ENCODE data around the gene PTPRD.

The PTPRD gene

DNA sequence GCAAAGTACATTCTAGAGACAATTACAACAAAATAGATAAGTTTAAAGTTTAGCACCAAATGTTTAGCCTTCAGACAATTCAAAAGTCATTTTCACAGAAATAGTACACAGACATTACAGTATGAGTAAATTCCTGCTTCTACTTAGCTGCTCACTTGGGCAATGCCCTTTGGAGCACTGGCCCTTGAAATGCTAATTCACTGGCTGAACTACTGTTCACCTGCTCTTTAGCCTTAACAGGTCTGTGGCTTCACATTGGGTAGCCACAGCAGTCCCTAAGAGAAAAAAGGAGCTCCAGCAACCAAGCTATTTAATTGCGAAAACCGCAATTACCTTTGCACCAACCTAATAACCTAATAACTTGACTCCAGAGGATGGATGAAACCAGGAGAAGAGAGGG, 1897.0 kb downstream of the PTPRD start:
- DNase-seq (ENCODE audit: insufficient read length, low spot score): no peak
- no peak for FAIRE-seq
- TF ChIP-seq, protein P1, sequence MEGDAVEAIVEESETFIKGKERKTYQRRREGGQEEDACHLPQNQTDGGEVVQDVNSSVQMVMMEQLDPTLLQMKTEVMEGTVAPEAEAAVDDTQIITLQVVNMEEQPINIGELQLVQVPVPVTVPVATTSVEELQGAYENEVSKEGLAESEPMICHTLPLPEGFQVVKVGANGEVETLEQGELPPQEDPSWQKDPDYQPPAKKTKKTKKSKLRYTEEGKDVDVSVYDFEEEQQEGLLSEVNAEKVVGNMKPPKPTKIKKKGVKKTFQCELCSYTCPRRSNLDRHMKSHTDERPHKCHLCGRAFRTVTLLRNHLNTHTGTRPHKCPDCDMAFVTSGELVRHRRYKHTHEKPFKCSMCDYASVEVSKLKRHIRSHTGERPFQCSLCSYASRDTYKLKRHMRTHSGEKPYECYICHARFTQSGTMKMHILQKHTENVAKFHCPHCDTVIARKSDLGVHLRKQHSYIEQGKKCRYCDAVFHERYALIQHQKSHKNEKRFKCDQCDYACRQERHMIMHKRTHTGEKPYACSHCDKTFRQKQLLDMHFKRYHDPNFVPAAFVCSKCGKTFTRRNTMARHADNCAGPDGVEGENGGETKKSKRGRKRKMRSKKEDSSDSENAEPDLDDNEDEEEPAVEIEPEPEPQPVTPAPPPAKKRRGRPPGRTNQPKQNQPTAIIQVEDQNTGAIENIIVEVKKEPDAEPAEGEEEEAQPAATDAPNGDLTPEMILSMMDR (IDR thresholded peaks at IDR 0.05; ENCODE audit: insufficient read depth, missing control alignments): no peak

DNA sequence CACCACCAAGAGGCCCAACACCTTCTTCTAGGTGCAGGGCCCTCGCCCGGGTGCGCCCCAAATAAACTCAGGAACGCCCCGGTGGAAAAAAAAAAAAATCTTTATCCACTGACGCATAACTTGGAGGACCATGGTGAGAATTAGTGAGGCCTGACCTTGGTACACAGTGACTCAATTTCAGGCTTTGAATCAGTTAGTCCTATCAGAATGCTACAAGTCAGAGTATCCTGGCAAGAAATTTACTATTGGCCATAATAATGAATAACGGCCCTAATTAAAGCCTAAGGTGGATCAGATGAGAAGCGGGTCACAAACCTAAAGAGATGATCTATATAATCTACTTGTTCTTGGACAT, 1899.0 kb downstream of the PTPRD start:
- TF ChIP-seq, protein P1 (IDR thresholded peaks at IDR 0.05; ENCODE audit: insufficient read depth, missing control alignments): no peak
- no peak for FAIRE-seq
- no peak for DNase-seq (ENCODE audit: insufficient read length, low spot score)

DNA sequence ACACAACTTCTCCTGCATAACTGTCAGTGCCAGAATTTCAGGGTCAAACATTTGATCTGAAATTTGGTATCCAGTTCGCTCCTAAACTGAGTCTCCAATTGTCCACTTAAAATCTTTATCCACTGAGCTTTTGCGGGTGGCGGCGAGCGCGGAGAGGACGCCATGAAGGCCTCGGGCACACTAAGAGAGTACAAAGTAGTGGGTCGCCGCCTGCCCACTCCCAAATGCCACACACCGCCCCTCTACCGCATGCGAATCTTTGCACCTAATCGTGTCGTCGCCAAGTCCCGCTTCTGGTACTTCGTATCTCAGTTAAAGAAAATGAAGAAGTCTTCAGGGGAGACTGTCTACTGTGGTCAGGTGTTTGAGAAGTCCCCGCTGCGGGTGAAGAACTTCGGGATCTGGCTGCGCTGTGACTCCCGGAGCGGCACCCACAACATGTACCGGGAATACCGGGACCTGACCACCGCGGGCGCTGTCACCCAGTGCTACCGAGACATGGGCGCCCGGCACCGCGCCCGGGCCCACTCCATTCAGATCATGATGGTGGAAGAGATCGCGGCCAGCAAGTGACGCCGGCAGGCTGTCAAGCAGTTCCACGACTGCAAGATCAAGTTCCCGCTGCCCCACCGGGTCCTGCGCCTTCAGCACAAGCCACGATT, 1899.5 kb downstream of the PTPRD start:
- DNase-seq (ENCODE audit: insufficient read length, low spot score) (no peak), FAIRE-seq (no peak)
- TF ChIP-seq, protein P1 (IDR thresholded peaks at IDR 0.05; ENCODE audit: insufficient read depth, missing control alignments): no peak

DNA sequence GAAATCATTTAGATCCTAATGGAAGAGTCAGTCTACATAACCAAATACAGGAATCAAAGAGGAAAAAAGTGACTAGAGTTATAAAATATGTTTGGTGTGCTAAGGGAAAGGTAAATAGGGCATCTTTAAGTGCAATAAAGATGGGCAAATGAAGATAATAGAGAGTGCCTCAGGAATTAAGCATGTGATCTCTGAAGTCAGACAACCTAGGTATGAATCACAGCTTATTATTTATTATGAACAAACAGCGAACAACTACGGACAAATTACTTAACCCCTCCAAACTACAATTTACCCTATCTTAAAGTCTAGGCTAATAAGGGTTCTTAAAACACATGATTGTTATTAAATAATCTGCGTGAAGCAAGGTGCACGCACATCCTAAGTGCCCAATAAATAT, 1903.1 kb downstream of the PTPRD start:
- no peak for DNase-seq (ENCODE audit: insufficient read length, low spot score)

DNA sequence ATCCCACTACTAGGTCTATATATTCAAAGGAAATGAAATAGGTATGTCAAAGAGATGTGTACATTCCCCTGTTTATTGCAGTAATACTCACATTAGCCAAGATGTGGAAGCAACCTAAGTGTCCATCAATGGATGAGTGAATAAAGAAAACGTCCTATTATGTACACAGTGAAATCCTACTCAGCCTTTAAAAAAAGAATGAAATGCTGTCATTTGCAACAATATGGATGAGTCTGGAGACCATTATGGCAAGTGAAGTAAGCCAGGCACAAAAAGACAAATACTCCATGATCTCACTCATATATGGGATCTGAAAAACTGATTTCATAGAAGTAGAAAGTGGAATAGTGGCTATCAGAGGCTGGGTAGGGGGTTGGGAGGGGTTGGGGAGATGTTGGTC, 1904.1 kb downstream of the PTPRD start:
- DNase-seq (ENCODE audit: insufficient read length, low spot score): no peak
- no peak for FAIRE-seq

More for the DNA sequence above, 1903.1 kb downstream of the PTPRD start:
- TF ChIP-seq, protein P1 (IDR thresholded peaks at IDR 0.05; ENCODE audit: insufficient read depth, missing control alignments): no peak
- no peak for FAIRE-seq

DNA sequence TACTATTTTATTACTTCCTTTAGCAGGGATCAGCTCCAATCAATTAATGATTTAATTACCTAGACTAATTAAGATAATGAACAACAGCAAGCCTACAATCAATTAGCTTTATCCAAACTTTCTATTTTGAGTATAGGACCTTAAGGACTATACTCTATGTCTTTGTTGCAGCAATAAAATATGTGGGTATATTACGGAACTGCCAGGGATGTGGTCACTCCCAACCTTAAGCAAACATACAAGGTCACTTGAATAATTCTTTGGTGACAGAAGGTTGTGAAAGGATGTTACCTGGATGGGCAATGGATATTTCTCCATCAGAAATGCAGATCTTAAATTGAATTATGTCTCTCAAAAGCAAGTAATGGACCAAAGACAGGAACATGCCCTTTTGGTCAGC, 1905.8 kb downstream of the PTPRD start:
- TF ChIP-seq, protein P1 (IDR thresholded peaks at IDR 0.05; ENCODE audit: insufficient read depth, missing control alignments): no peak
- DNase-seq (ENCODE audit: insufficient read length, low spot score) (no peak), FAIRE-seq (no peak)

More for the DNA sequence above, 1904.1 kb downstream of the PTPRD start:
- TF ChIP-seq, protein P1 (IDR thresholded peaks at IDR 0.05; ENCODE audit: insufficient read depth, missing control alignments): no peak

DNA sequence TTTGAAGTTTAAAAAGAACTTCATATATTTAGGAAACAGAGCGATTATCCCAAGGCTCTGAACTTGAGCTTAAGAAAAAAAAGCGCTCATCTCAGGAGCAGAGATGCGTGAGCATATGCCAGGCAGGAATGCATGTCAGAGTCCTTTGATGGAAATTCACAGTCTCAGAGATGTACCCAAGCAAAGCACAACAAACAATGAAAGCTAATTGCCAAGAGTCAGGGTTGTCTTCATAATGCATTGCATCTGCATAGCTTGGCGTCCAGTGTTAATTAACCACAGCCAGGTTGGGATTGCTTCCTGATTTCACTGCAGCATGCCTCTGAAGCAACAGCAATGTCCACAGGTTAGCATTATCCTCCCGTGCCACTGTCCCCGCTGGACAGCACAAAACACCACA, 1906.3 kb downstream of the PTPRD start:
- TF ChIP-seq, protein P1 (IDR thresholded peaks at IDR 0.05; ENCODE audit: insufficient read depth, missing control alignments): no peak
- DNase-seq (ENCODE audit: insufficient read length, low spot score): no peak

More for the DNA sequence above, 1906.3 kb downstream of the PTPRD start:
- no peak for FAIRE-seq
